Liver (tissue), 9 donors: ENCODE measurements around the gene SNRNP70. TPM values are rescaled to one million over a fixed set of nuclear protein-coding genes. Genes with fewer than 3 reads are reported as not detected.

ENCODE experiments used
- DNase-seq: peaks from one replicate; pipeline ENCODE4 v3.0.0-alpha.2; 2017; ENCODE audit warnings: low spot score
- H3K27ac ChIP-seq, 2 donors: one replicate each; pipeline ENCODE4 v1.7.0; 2013; ENCODE audit warnings: inconsistent platforms in 2 of 2, low read length in 2 of 2, control low read depth in 1 of 2, low read depth in 1 of 2, mild to moderate bottlenecking in 1 of 2
- H3K27me3 ChIP-seq, 4 donors: one replicate each; pipeline versions ENCODE4 v1.6.1 to v1.7.0; 2013; ENCODE audit warnings: low read length in 3 of 4, inconsistent platforms in 1 of 4, mild to moderate bottlenecking in 1 of 4, moderate library complexity in 1 of 4; ENCODE audit not compliant: control insufficient read depth in 4 of 4, insufficient read depth in 4 of 4
- H3K36me3 ChIP-seq, 4 donors: one replicate each; pipeline versions ENCODE4 v1.6.1 to v1.7.0; 2013; ENCODE audit warnings: low read length in 3 of 4, mild to moderate bottlenecking in 3 of 4, low read depth in 1 of 4, moderate library complexity in 1 of 4; ENCODE audit not compliant: control insufficient read depth in 4 of 4, insufficient read depth in 3 of 4
- H3K4me1 ChIP-seq, 4 donors: one replicate each; pipeline versions ENCODE4 v1.6.1 to v1.7.0; 2013; ENCODE audit warnings: low read length in 3 of 4, mild to moderate bottlenecking in 3 of 4, moderate library complexity in 1 of 4; ENCODE audit not compliant: control insufficient read depth in 4 of 4, insufficient read depth in 4 of 4
- H3K4me3 ChIP-seq, 3 donors: one replicate each; pipeline versions ENCODE4 v1.6.1 to v1.7.0; 2013; ENCODE audit warnings: low read length in 3 of 3, control low read depth in 1 of 3, low read depth in 1 of 3, mild to moderate bottlenecking in 1 of 3
- H3K9ac ChIP-seq, 2 donors: one replicate each; pipeline ENCODE4 v1.7.0; 2013; ENCODE audit warnings: low read length in 2 of 2, mild to moderate bottlenecking in 2 of 2, moderate library complexity in 2 of 2, control low read depth in 1 of 2, low read depth in 1 of 2
- H3K9me3 ChIP-seq, 4 donors: one replicate each; pipeline versions ENCODE4 v1.6.1 to v1.7.0; 2013; ENCODE audit warnings: low read length in 3 of 4; ENCODE audit not compliant: control insufficient read depth in 4 of 4
- EGR1 ChIP-seq, 2 donors: IDR thresholded peaks; 2 replicates each; pipeline ENCODE4 v1.6.1; 2016 to 2018; ENCODE audit warnings: antibody characterized with exemption in 2 of 2, low read depth in 2 of 2
- FOXA1 ChIP-seq: IDR thresholded peaks from 2 replicates; pipeline ENCODE4 v1.6.1; 2016; ENCODE audit warnings: antibody characterized with exemption
- FOXA2 ChIP-seq: IDR thresholded peaks from 2 replicates; pipeline ENCODE4 v1.6.1; 2016; ENCODE audit warnings: antibody characterized with exemption
- GABPA ChIP-seq, 2 donors: IDR thresholded peaks in 1 of 2; conservative IDR thresholded peaks in 1 of 2; 2 replicates each; pipeline ENCODE4 v1.6.1; 2016; ENCODE audit warnings: antibody characterized with exemption in 2 of 2, mild to moderate bottlenecking in 1 of 2, moderate library complexity in 1 of 2
- HNF4A ChIP-seq, 2 donors: conservative IDR thresholded peaks; 2 replicates each; pipeline ENCODE4 v1.6.1; 2016; ENCODE audit warnings: antibody characterized with exemption in 2 of 2, mild to moderate bottlenecking in 2 of 2
- HNF4G ChIP-seq: IDR thresholded peaks from 2 replicates; pipeline ENCODE4 v1.6.1; 2016; ENCODE audit warnings: antibody characterized with exemption
- JUND ChIP-seq, 2 donors: IDR thresholded peaks; 2 replicates each; pipeline ENCODE4 v1.6.1; 2016; ENCODE audit warnings: antibody characterized with exemption in 2 of 2
- NR2F2 ChIP-seq: IDR thresholded peaks from 2 replicates; pipeline ENCODE4 v1.6.1; 2016; ENCODE audit warnings: antibody characterized with exemption
- RAD21 ChIP-seq, 2 donors: IDR thresholded peaks; 2 replicates each; pipeline ENCODE4 v1.6.1; 2016; ENCODE audit warnings: antibody characterized with exemption in 2 of 2, mild to moderate bottlenecking in 2 of 2
- RXRA ChIP-seq, 2 donors: IDR thresholded peaks; 2 replicates each; pipeline ENCODE4 v1.6.1; 2017 to 2018; ENCODE audit warnings: antibody characterized with exemption in 2 of 2, mild to moderate bottlenecking in 1 of 2
- SP1 ChIP-seq: IDR thresholded peaks from 2 replicates; pipeline ENCODE4 v1.6.1; 2018; ENCODE audit warnings: antibody characterized with exemption, mild to moderate bottlenecking
- TAF1 ChIP-seq: conservative IDR thresholded peaks from 2 replicates; pipeline ENCODE4 v1.6.1; 2016; ENCODE audit warnings: antibody characterized with exemption, mild to moderate bottlenecking
- YY1 ChIP-seq: IDR thresholded peaks from 2 replicates; pipeline ENCODE4 v1.6.1; 2016; ENCODE audit warnings: antibody characterized with exemption, mild to moderate bottlenecking
- WGBS: extraction: QIAGEN DNeasy Blood & Tissue Kit; methylation state at CpG from one replicate; pipeline ENCODE4 v1.1.7; 2013; 5-methylcytosine and 5-hydroxymethylcytosine counted together
- polyA plus RNA-seq, 2 donors: library from polyadenylated mRNA; stranded (reverse) in 1 of 2; unstranded in 1 of 2; fragments of 200-250 nt in 1 of 2; fragments of >200 nt in 1 of 2; fragmentation: Nextera tagmentation in 1 of 2; extraction: Ambion mirVana in 1 of 2; gene quantifications; one replicate each; pipeline versions ENCODE4 v1.2.1 to v1.2.3, GENCODE V29; 2013 to 2015
- total RNA-seq, 2 donors: library from RNA; depleted of rRNA; stranded (reverse); fragments of >200 nt; gene quantifications; one replicate each; pipeline ENCODE4 v1.2.3, GENCODE V29; 2014
- TF ChIP-seq, protein P1 (sequence below): IDR thresholded peaks from 2 replicates; pipeline ENCODE4 v1.6.1; 2016; ENCODE audit warnings: antibody characterized with exemption, mild to moderate bottlenecking
- TF ChIP-seq, protein P2 (sequence below): IDR thresholded peaks from 2 replicates; pipeline ENCODE4 v1.6.1; 2016; ENCODE audit warnings: antibody characterized with exemption
- TF ChIP-seq, protein P3 (sequence below): IDR thresholded peaks from 2 replicates; pipeline ENCODE4 v1.6.1; 2016; ENCODE audit warnings: antibody characterized with exemption
- TF ChIP-seq, protein P4 (sequence below): fragments of 150-350 bp; IDR thresholded peaks from 2 replicates; pipeline ENCODE4 v1.5.1; 2017; ENCODE audit warnings: improper control_type of control experiment, low read depth, low read length; ENCODE audit not compliant: missing input control
- TF ChIP-seq, protein P5 (sequence below): IDR thresholded peaks from 2 replicates; pipeline ENCODE4 v1.6.1; 2016; ENCODE audit warnings: antibody characterized with exemption
- donor health status: healthy.
- donor health status: healthy.
- donor health status: healthy.
- donor health status: healthy.
- donor health status: healthy.

The SNRNP70 gene
- total and polyA plus RNA-seq, 4 donors = 34.2 to 166 (median 94.8) TPM

DNA sequence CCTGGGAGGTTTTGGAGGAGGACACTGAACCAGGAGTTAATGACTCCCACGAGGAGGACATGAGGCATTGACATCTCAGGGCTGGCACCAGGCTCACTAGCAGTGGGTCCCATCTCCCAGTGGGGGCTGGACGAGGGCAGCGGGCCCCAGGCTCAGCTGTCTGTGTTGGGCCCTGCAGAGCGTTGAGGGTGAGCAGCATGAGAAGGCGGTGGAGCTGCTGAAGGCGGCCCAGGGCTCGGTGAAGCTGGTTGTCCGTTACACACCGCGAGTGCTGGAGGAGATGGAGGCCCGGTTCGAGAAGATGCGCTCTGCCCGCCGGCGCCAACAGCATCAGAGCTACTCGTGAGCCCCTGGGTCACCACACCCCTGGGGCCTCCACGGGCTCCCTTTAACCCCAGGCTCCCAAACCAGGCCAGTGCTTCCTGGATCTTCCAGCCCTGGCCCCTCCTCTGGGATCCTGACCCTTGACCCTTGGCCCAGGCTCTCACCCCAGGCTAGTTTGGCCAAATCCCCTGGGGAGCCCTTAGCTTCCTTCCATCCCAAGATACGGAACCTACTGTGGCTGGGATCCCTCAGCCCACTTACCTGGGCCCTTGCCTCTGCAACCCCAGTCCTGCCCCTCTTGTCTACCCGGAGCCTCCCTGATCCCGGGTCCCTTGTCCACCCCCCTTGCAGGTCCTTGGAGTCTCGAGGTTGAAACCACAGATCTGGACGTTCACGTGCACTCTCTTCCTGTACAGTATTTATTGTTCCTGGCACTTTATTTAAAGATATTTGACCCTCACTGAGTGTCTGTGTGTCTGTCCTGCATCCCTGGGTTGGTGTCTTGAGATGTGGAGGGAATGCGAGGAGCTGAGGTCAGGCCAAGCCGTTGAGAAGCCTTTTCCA is 32.7 kb downstream of the SNRNP70 start:
- Histone ChIP-seq H3K4me1 (peaks cover 11 to 43% (median 27%) of the 10 kb centered on the region in 4 donors), H3K27me3 (no peaks in the 10 kb centered on the region), H3K4me3 (peak overlapping the region; percentile 50 to 57 (median 50)), H3K9ac (peak overlapping the region; percentile 14 to 48), H3K9me3 (no peaks in the 10 kb centered on the region), H3K36me3 (no peaks in the 10 kb centered on the region), H3K27ac (peak overlapping the region; percentile 97 to 100)
- WGBS = 67% methylated on average over 26 of the region's 26 CpGs
- no peak for TF ChIP-seq FOXA1
- no peak for TF ChIP-seq HNF4A (conservative IDR thresholded peaks at IDR 0.05)
- TF ChIP-seq NR2F2 = no peak
- no peak for TF ChIP-seq FOXA2
- TF ChIP-seq HNF4G = no peak
- DNase-seq = no peak

DNA sequence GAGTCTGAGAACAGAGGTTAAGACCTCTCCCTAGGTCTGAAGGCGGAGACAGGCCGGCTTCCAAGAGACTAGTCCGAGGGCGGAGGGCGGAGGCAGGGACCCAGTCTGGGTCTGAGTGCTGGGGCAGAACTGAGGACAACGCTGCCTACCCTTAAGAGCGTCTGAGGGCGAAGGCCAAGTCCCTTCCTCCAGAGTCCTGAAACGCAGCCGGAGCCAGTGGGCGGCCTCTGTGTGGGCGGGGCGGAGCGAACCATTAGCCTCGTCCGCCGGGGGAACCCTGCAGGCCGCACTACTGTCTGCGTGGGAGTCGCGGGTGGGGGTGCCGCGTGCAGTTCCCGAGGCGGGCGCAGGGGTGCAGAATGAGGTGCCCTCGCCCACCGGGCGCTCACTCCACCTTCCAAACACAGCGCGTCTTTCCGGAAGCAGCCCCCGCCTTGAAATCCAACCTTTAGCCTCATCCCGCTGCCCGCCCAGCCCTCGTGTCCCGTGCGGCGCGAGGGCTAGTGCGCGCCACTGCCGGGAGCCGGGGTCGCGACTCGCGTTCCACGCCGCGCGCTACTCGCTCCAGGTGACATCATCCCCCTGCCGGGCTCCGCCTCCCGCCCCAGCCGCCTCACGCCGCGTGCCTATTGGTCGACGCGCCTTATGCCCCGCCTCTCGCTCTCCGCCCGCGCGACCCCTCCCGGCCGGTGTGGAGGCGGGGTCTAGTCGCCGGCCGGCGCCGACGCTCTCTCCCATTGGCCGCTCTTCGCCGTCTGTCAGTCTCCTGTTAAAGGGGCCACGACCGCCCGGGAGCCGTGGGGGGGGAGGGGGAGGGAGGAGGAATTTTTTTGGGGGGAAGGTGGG is 33.5 kb downstream of the SNRNP70 start, which contains the start of gene C19orf73:
C19orf73 (minus strand) TSS at position 579 of the 846 bp plus-strand sequence; CDS start at position 458, 121 bp downstream.
- peaks cover 11 to 40% (median 25%) of the 10 kb centered on the region in 4 donors for H3K4me1 ChIP-seq
- DNase-seq = peak; percentile 94
- no peaks in the 10 kb centered on the region for H3K9me3 ChIP-seq
- under 1% methylated on average over 85 of the region's 85 CpGs for WGBS
- peak within 1 kb of the TSS; percentile 97 to 100 for H3K27ac ChIP-seq
- no peaks in the 10 kb centered on the region for H3K27me3 ChIP-seq
- H3K36me3 ChIP-seq = no peaks in the 10 kb centered on the region
- TF ChIP-seq, protein P1, sequence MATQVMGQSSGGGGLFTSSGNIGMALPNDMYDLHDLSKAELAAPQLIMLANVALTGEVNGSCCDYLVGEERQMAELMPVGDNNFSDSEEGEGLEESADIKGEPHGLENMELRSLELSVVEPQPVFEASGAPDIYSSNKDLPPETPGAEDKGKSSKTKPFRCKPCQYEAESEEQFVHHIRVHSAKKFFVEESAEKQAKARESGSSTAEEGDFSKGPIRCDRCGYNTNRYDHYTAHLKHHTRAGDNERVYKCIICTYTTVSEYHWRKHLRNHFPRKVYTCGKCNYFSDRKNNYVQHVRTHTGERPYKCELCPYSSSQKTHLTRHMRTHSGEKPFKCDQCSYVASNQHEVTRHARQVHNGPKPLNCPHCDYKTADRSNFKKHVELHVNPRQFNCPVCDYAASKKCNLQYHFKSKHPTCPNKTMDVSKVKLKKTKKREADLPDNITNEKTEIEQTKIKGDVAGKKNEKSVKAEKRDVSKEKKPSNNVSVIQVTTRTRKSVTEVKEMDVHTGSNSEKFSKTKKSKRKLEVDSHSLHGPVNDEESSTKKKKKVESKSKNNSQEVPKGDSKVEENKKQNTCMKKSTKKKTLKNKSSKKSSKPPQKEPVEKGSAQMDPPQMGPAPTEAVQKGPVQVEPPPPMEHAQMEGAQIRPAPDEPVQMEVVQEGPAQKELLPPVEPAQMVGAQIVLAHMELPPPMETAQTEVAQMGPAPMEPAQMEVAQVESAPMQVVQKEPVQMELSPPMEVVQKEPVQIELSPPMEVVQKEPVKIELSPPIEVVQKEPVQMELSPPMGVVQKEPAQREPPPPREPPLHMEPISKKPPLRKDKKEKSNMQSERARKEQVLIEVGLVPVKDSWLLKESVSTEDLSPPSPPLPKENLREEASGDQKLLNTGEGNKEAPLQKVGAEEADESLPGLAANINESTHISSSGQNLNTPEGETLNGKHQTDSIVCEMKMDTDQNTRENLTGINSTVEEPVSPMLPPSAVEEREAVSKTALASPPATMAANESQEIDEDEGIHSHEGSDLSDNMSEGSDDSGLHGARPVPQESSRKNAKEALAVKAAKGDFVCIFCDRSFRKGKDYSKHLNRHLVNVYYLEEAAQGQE = peak; percentile 95
- TF ChIP-seq JUND (IDR thresholded peaks at IDR 0.05) = peak in 1 of 2 donors; percentile 56
- TF ChIP-seq HNF4A (conservative IDR thresholded peaks at IDR 0.05) = peak; percentile 36 to 51
- TF ChIP-seq, protein P2, sequence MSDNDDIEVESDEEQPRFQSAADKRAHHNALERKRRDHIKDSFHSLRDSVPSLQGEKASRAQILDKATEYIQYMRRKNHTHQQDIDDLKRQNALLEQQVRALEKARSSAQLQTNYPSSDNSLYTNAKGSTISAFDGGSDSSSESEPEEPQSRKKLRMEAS = no peak
- no peak for TF ChIP-seq GABPA (IDR thresholded peaks at IDR 0.05 in 1 of 2, conservative IDR thresholded peaks at IDR 0.05 in 1 of 2)
- peak; percentile 87 to 88 for TF ChIP-seq EGR1 (IDR thresholded peaks at IDR 0.05; ENCODE audit: low read depth in 2 of 2)
- no peak for TF ChIP-seq FOXA2
- TF ChIP-seq SP1 = peak; percentile 50
- TF ChIP-seq, protein P3, sequence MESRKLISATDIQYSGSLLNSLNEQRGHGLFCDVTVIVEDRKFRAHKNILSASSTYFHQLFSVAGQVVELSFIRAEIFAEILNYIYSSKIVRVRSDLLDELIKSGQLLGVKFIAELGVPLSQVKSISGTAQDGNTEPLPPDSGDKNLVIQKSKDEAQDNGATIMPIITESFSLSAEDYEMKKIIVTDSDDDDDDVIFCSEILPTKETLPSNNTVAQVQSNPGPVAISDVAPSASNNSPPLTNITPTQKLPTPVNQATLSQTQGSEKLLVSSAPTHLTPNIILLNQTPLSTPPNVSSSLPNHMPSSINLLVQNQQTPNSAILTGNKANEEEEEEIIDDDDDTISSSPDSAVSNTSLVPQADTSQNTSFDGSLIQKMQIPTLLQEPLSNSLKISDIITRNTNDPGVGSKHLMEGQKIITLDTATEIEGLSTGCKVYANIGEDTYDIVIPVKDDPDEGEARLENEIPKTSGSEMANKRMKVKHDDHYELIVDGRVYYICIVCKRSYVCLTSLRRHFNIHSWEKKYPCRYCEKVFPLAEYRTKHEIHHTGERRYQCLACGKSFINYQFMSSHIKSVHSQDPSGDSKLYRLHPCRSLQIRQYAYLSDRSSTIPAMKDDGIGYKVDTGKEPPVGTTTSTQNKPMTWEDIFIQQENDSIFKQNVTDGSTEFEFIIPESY = no peak
- TF ChIP-seq YY1 = peak; percentile 25
- peak; percentile 46 to 55 for TF ChIP-seq RXRA (IDR thresholded peaks at IDR 0.05)
- TF ChIP-seq, protein P4, sequence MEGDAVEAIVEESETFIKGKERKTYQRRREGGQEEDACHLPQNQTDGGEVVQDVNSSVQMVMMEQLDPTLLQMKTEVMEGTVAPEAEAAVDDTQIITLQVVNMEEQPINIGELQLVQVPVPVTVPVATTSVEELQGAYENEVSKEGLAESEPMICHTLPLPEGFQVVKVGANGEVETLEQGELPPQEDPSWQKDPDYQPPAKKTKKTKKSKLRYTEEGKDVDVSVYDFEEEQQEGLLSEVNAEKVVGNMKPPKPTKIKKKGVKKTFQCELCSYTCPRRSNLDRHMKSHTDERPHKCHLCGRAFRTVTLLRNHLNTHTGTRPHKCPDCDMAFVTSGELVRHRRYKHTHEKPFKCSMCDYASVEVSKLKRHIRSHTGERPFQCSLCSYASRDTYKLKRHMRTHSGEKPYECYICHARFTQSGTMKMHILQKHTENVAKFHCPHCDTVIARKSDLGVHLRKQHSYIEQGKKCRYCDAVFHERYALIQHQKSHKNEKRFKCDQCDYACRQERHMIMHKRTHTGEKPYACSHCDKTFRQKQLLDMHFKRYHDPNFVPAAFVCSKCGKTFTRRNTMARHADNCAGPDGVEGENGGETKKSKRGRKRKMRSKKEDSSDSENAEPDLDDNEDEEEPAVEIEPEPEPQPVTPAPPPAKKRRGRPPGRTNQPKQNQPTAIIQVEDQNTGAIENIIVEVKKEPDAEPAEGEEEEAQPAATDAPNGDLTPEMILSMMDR = no peak
- TF ChIP-seq FOXA1 = no peak
- no peak for TF ChIP-seq TAF1
- TF ChIP-seq NR2F2 = peak; percentile 75
- TF ChIP-seq, protein P5, sequence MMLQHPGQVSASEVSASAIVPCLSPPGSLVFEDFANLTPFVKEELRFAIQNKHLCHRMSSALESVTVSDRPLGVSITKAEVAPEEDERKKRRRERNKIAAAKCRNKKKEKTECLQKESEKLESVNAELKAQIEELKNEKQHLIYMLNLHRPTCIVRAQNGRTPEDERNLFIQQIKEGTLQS = no peak
- no peak for TF ChIP-seq HNF4G
- TF ChIP-seq RAD21 (IDR thresholded peaks at IDR 0.05) = no peak
- H3K9ac ChIP-seq = peak within 1 kb of the TSS; percentile 48 to 55
- H3K4me3 ChIP-seq = peak within 1 kb of the TSS; percentile 50 to 69 (median 50)
